GM12878 (cell line): ENCODE measurements around the gene PCSK5. TPM values are rescaled to one million over a fixed set of nuclear protein-coding genes. Genes with fewer than 3 reads are reported as not detected.

Experiments
- ATAC-seq: fragments of 200-7000 bp; cut with Tn5 transposase; 3 replicates; pipeline ENCODE4 v1.9.1; 2020; ENCODE audit warnings: mild to moderate bottlenecking, moderate library complexity
- BruUV-seq: library from RNA; stranded (reverse); fragments of 400-500 nt; replicated peaks from 2 replicates; lab custom pipeline; 2021; lab: Mats Ljungman, UMichigan
- CTCF ChIA-PET: fragments of 300-600 bp; sonication (Branson Sonifier 250); formaldehyde crosslinking; extraction: SDS; loops from one replicate; lab custom pipeline; 2021; ENCODE audit warnings: inconsistent platforms; lab: Yijun Ruan, JAX
- POLR2A ChIA-PET: fragments of 350-600 bp; formaldehyde crosslinking; extraction: SDS; loops from one replicate; lab custom pipeline; 2021; ENCODE audit warnings: inconsistent platforms; lab: Charles Lee
- RAD21 ChIA-PET: fragments of 300-600 bp; sonication (Branson Sonifier 250); formaldehyde crosslinking; loops from one replicate; lab custom pipeline; 2023; ENCODE audit warnings: antibody characterized with exemption; ENCODE audit not compliant: unreplicated experiment; lab: Charles Lee
- SMC1A ChIA-PET: fragments of 300-600 bp; sonication (Branson Sonifier 250); formaldehyde crosslinking; loops from one replicate; lab custom pipeline; 2023; ENCODE audit not compliant: unreplicated experiment, uncharacterized antibody; lab: Charles Lee
- DNase-seq: peaks from one replicate; pipeline ENCODE4 v3.0.0-alpha.2; 2011; ENCODE audit warnings: low read depth, low spot score
- FAIRE-seq: peaks from 3 replicates; lab custom pipeline; 2011; peaks lifted over from hg19 to GRCh38; lab: Jason Lieb, UNC
- H2AFZ ChIP-seq: 2 replicates; pipeline ENCODE4 v1.6.0; 2011; ENCODE audit warnings: low read depth, low read length, control low read depth; ENCODE audit not compliant: control insufficient read depth
- H3K27ac ChIP-seq: 2 replicates; pipeline ENCODE4 v1.5.1; 2011; ENCODE audit warnings: control low read depth; ENCODE audit not compliant: control insufficient read depth, insufficient read depth
- H3K27me3 ChIP-seq, 2 experiments: replicated peaks in 1 of 2; 2 replicates each; pipeline versions ENCODE4 v1.6.0 to v1.6.1; 2011; ENCODE audit warnings: low read length in 1 of 2; ENCODE audit not compliant: control insufficient read depth in 2 of 2, insufficient read depth in 2 of 2
- H3K36me3 ChIP-seq, 2 experiments: 2 replicates each; pipeline ENCODE4 v1.5.1; 2011; ENCODE audit warnings: low read length in 1 of 2; ENCODE audit not compliant: control insufficient read depth in 2 of 2, insufficient read depth in 2 of 2
- H3K4me1 ChIP-seq: 2 replicates; pipeline ENCODE4 v1.6.1; 2011; ENCODE audit warnings: mild to moderate bottlenecking, low read length, moderate library complexity, mixed read lengths; ENCODE audit not compliant: control insufficient read depth, insufficient read depth
- H3K4me2 ChIP-seq: 2 replicates; pipeline ENCODE4 v1.6.0; 2011; ENCODE audit warnings: control low read depth; ENCODE audit not compliant: control insufficient read depth, insufficient read depth
- H3K4me3 ChIP-seq: fragments of 200-600 bp; sonication (generic); 2 replicates; pipeline ENCODE4 v1.5.1; 2016
- H3K79me2 ChIP-seq: 2 replicates; pipeline ENCODE4 v1.6.0; 2011; ENCODE audit warnings: low read length; ENCODE audit not compliant: control insufficient read depth, insufficient read depth
- H3K9ac ChIP-seq: 2 replicates; pipeline ENCODE4 v1.8.0; 2011; ENCODE audit warnings: low read length, control low read depth, mixed read lengths; ENCODE audit not compliant: control insufficient read depth, insufficient read depth
- H3K9me3 ChIP-seq: replicated peaks from 3 replicates; pipeline ENCODE4 v1.5.1; 2011; ENCODE audit warnings: mild to moderate bottlenecking, low read length; ENCODE audit not compliant: control insufficient read depth, insufficient read depth
- H4K20me1 ChIP-seq: 2 replicates; pipeline ENCODE4 v1.6.0; 2011; ENCODE audit not compliant: control insufficient read depth, insufficient read depth
- BRCA1 ChIP-seq: IDR thresholded peaks from 2 replicates; pipeline ENCODE4 v1.6.1; 2011; ENCODE audit warnings: low read depth, low read length, improper control_type of control experiment
- CHD1 ChIP-seq: IDR thresholded peaks from 2 replicates; pipeline ENCODE4 v1.6.1; 2012; ENCODE audit warnings: low read depth, low read length, improper control_type of control experiment
- E4F1 ChIP-seq: fragments of 450-650 bp; IDR thresholded peaks from 2 replicates; pipeline ENCODE4 v1.6.1; 2018; ENCODE audit warnings: borderline replicate concordance, mild to moderate bottlenecking; ENCODE audit not compliant: partially characterized antibody
- FOXM1 ChIP-seq: IDR thresholded peaks from 2 replicates; pipeline ENCODE4 v1.6.1; 2012; ENCODE audit warnings: low read depth, mild to moderate bottlenecking, inconsistent platforms, low read length, moderate library complexity
- HDGF ChIP-seq: fragments of 450-650 bp; IDR thresholded peaks from 2 replicates; pipeline ENCODE4 v1.6.1; 2016; ENCODE audit warnings: antibody characterized with exemption
- IRF3 ChIP-seq: fragments of 450-650 bp; IDR thresholded peaks from 2 replicates; pipeline ENCODE4 v1.6.1; 2014; ENCODE audit warnings: mild to moderate bottlenecking
- JUNB ChIP-seq: IDR thresholded peaks from 2 replicates; pipeline ENCODE4 v1.6.1; 2016; ENCODE audit warnings: antibody characterized with exemption, mild to moderate bottlenecking
- PAX8 ChIP-seq: fragments of 450-650 bp; IDR thresholded peaks from 2 replicates; pipeline ENCODE4 v1.6.1; 2017; ENCODE audit warnings: mild to moderate bottlenecking, moderate library complexity
- SREBF1 ChIP-seq: IDR thresholded peaks from 2 replicates; pipeline ENCODE4 v1.6.1; 2012; ENCODE audit warnings: mild to moderate bottlenecking, low read length
- SUPT20H ChIP-seq: IDR thresholded peaks from 2 replicates; pipeline ENCODE4 v1.6.1; 2011; ENCODE audit warnings: low read depth, mild to moderate bottlenecking, low read length, moderate library complexity, borderline replicate concordance; ENCODE audit not compliant: control insufficient read depth
- ZBED1 ChIP-seq: IDR thresholded peaks from 2 replicates; pipeline ENCODE4 v1.6.1; 2016; ENCODE audit warnings: borderline replicate concordance
- WGBS: methylation state at CpG from one replicate; pipeline ENCODE4 v1.1.6; 2016; ENCODE audit warnings: low lambda C conversion rate; ENCODE audit not compliant: insufficient replicate concordance, insufficient coverage; ENCODE audit errors: missing lambda C conversion rate; 5-methylcytosine and 5-hydroxymethylcytosine counted together
- in situ Hi-C: fragments of 300-500 bp; cut with MboI; formaldehyde crosslinking; loops from 9 replicates; pipeline ENCODE4 v1.14.3; 2018; ENCODE audit warnings: mixed read lengths
- intact Hi-C: fragments of 100-400 bp; cut with micrococcal nuclease; formaldehyde crosslinking; loops from one replicate; pipeline ENCODE4 v1.14.2; 2022; ENCODE audit not compliant: unreplicated experiment
- polyA plus RNA-seq, 11 experiments: library from polyadenylated mRNA; depleted of rRNA in 4 of 11; unstranded in 6 of 11; stranded (reverse) in 5 of 11; fragments of >200 nt; fragmentation: Nextera tagmentation in 4 of 11; fragmentation: Illumina TruSeq in 1 of 11; extraction: Ambion mirVana in 4 of 11; extraction: Trizol in 1 of 11; gene quantifications; 1 replicate in 1 of 11; 2 replicates in 10 of 11; pipeline versions ENCODE4 v1.2.1 to v1.2.3, GENCODE V29; 2011 to 2016; ENCODE audit warnings: inconsistent platforms in 2 of 11, missing spikeins in 2 of 11, low read depth in 1 of 11
- total RNA-seq, 4 experiments: library from RNA; depleted of rRNA in 3 of 4; stranded (reverse); fragments of >200 nt in 3 of 4; fragmentation: Illumina TruSeq in 1 of 4; extraction: Trizol in 1 of 4; gene quantifications; 2 replicates each; pipeline versions ENCODE4 v1.2.1 to v1.2.3, GENCODE V29; 2013 to 2021
- TF ChIP-seq, protein P1 (sequence below): fragments of 450-650 bp; formaldehyde crosslinking; IDR thresholded peaks from 2 replicates; pipeline ENCODE4 v1.4.0; 2020; ENCODE audit warnings: mild to moderate bottlenecking, moderate library complexity
- TF ChIP-seq, protein P2 (sequence below): fragments of 450-650 bp; IDR thresholded peaks from 2 replicates; pipeline ENCODE4 v1.6.1; 2017; ENCODE audit warnings: antibody characterized with exemption, mild to moderate bottlenecking, moderate library complexity

The PCSK5 gene
- total and polyA plus RNA-seq, 10 of the 15 experiments (the other 5 are each of a cell fraction or from before 2014, with no cell fraction given) = 0.01 to 0.13 (median 0.04) TPM; not detected in 3

- TF ChIP-seq, protein P1, sequence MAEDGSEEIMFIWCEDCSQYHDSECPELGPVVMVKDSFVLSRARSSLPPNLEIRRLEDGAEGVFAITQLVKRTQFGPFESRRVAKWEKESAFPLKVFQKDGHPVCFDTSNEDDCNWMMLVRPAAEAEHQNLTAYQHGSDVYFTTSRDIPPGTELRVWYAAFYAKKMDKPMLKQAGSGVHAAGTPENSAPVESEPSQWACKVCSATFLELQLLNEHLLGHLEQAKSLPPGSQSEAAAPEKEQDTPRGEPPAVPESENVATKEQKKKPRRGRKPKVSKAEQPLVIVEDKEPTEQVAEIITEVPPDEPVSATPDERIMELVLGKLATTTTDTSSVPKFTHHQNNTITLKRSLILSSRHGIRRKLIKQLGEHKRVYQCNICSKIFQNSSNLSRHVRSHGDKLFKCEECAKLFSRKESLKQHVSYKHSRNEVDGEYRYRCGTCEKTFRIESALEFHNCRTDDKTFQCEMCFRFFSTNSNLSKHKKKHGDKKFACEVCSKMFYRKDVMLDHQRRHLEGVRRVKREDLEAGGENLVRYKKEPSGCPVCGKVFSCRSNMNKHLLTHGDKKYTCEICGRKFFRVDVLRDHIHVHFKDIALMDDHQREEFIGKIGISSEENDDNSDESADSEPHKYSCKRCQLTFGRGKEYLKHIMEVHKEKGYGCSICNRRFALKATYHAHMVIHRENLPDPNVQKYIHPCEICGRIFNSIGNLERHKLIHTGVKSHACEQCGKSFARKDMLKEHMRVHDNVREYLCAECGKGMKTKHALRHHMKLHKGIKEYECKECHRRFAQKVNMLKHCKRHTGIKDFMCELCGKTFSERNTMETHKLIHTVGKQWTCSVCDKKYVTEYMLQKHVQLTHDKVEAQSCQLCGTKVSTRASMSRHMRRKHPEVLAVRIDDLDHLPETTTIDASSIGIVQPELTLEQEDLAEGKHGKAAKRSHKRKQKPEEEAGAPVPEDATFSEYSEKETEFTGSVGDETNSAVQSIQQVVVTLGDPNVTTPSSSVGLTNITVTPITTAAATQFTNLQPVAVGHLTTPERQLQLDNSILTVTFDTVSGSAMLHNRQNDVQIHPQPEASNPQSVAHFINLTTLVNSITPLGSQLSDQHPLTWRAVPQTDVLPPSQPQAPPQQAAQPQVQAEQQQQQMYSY (CRISPR knock-in tag) = no peak
- TF ChIP-seq E4F1 (no peak), BRCA1 (no peak), SUPT20H (no peak), JUNB (no peak), PAX8 (no peak), IRF3 (no peak), ZBED1 (no peak), HDGF (no peak), SREBF1 (no peak), CHD1 (no peak), FOXM1 (no peak)
- TF ChIP-seq, protein P2, sequence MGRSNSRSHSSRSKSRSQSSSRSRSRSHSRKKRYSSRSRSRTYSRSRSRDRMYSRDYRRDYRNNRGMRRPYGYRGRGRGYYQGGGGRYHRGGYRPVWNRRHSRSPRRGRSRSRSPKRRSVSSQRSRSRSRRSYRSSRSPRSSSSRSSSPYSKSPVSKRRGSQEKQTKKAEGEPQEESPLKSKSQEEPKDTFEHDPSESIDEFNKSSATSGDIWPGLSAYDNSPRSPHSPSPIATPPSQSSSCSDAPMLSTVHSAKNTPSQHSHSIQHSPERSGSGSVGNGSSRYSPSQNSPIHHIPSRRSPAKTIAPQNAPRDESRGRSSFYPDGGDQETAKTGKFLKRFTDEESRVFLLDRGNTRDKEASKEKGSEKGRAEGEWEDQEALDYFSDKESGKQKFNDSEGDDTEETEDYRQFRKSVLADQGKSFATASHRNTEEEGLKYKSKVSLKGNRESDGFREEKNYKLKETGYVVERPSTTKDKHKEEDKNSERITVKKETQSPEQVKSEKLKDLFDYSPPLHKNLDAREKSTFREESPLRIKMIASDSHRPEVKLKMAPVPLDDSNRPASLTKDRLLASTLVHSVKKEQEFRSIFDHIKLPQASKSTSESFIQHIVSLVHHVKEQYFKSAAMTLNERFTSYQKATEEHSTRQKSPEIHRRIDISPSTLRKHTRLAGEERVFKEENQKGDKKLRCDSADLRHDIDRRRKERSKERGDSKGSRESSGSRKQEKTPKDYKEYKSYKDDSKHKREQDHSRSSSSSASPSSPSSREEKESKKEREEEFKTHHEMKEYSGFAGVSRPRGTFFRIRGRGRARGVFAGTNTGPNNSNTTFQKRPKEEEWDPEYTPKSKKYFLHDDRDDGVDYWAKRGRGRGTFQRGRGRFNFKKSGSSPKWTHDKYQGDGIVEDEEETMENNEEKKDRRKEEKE = no peak
- H2AFZ ChIP-seq = no peak overlapping the region
- H3K9me3 ChIP-seq = no peaks in the 10 kb centered on the region
- FAIRE-seq (no peak), DNase-seq (no peak), ATAC-seq (no peak)
- H3K4me3 ChIP-seq = no peak overlapping the region
- POLR2A ChIA-PET = no interaction called here
- 0% methylated on average over 1 of the region's 1 CpG for WGBS
- H4K20me1 ChIP-seq = no peaks in the 10 kb centered on the region
- in situ Hi-C loops = loop anchor here (5.0 kb wide), 1 partner anchor 67 kb away; no protein-coding TSS in a partner anchor
- H3K79me2 ChIP-seq = no peaks in the 10 kb centered on the region
- BruUV-seq = no TSS peak
- H3K4me2 ChIP-seq = no peak overlapping the region
- H3K4me1 ChIP-seq = no peaks in the 10 kb centered on the region
- H3K36me3 ChIP-seq = no peaks in the 10 kb centered on the region
- SMC1A ChIA-PET = no interaction called here
- H3K27me3 ChIP-seq = no peaks in the 10 kb centered on the region; a peak in 1 of 4 replicates
- intact Hi-C loops = no loop called here
- RAD21 ChIA-PET = no interaction called here
- no peak overlapping the region for H3K9ac ChIP-seq
- no peak overlapping the region for H3K27ac ChIP-seq
- CTCF ChIA-PET = no interaction called here
Measured at GRCh38 chr9:76215066-76215465, 324.6 kb downstream of the PCSK5 start.
